IPS-18c (cell line): ENCODE data around the gene CTXN3.

ENCODE experiments used
- H3K4me3 ChIP-seq: 2 replicates; pipeline ENCODE4 v1.7.0; 2013; ENCODE audit warnings: low read depth, mild to moderate bottlenecking, low read length, moderate library complexity; ENCODE audit not compliant: insufficient read depth
- H3K9me3 ChIP-seq: one replicate; pipeline ENCODE4 v1.6.1; 2013; ENCODE audit warnings: mild to moderate bottlenecking, low read length, moderate library complexity; ENCODE audit not compliant: control insufficient read depth, insufficient read depth

CTXN3 gene

DNA sequence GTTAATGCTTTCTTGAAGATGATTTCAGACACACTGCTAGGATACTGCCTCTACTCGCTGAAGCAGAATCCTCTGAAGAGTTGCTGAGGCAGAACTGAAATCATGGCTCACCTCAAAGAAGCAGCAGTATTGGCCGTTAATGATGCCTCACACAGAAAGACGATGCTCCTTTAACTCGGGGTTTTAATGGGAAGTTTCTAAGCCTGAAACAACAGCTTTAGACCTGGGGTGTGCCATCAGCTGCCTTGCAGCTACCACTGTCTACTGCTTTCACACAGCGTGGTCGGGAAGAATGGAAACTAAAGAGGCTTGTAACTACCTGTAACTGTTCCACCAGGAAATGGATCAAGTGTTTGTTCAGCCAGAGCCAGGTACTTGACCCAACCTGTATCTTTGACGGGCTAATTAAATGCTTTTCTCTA is at the start of gene CTXN3:
Gene CTXN3 (plus strand): TSS at position 65 of the 422 bp plus-strand sequence. CDS start 8,440 bp downstream, outside the sequence.
- Histone ChIP-seq H3K9me3 (no peaks in the 10 kb centered on the region), H3K4me3 (no peak within 1 kb of the TSS)

DNA sequence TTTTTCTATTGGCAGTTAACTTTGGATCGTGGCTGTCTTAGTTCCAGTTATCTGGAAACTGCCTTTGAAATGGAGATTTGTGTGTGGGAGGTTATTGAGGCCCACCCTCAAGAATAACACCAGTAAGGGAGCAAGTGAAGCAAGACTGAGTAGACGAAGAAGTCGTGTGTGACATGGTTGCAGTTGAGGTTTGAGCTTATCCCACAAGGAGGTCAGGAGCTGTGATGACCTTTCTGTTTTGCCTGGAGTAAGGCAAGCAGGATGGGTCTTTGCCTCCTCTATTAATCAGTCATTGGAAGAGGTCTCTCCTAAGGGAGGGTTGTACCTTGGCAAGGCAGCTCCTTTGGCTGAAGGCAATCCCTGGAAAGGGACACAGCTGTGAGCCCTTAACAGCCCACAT is 49.6 kb upstream of the CTXN3 start:
- no peak overlapping the region for H3K4me3 ChIP-seq
- H3K9me3 ChIP-seq = no peaks in the 10 kb centered on the region

DNA sequence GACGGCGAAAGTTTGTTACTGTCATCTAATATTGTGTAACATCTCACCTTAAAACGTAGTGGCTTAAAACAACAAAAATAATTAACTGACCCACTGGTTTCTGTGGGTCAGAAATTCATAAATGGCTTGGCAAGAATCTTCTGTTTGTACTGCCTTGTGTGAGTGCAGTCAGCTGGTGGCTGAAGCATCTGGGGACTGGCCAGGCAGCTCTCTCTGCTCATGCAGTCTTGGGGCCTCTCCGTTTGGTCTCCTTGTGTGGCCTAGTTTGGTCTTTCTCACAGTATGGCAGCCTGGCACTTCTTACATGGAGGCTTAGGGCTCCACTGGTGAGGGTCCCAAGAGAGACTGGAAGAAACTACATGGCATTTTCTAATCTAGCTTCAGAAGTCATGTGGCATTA is 49.0 kb upstream of the CTXN3 start:
- Histone ChIP-seq H3K9me3 (no peaks in the 10 kb centered on the region), H3K4me3 (no peak overlapping the region)

DNA sequence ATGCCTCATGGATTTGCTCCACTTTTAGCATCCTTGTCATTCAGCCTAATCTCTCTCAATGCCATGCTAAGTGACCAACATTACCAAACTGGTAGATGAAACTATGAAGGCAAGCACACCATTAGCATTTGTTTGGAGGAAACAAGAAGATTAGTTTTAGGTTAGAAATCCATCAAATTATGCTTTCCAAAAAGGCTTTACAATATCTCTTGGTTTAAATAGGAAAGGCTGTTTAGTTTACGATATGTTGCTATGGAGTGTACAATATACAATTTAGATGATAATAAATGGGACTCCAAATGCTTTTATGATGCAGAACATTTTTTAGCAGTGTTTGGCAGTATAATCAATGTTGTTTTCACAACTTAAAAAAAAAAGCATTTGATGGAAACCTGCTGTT is 47.8 kb upstream of the CTXN3 start:
- Histone ChIP-seq H3K4me3 (no peak overlapping the region), H3K9me3 (no peaks in the 10 kb centered on the region)

DNA sequence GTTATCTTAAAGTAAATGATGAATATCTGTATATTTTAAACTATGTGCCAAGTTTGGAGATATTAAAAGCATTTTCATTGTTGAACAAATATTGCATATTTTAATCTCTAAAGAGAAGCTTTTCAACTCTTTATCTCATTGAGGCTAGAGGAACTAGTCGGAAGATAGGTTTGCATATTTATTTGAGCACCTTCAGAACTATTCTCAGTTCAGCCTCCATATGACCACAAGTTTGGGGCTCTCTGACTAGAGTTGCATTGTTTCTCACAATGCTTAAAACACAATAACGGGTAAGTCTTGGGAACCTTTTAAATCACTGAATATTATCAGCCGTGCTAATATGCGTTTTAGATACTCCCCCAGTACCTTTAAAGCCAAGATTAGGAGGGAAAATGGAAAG is 47.3 kb upstream of the CTXN3 start:
- H3K9me3 ChIP-seq = no peaks in the 10 kb centered on the region

DNA sequence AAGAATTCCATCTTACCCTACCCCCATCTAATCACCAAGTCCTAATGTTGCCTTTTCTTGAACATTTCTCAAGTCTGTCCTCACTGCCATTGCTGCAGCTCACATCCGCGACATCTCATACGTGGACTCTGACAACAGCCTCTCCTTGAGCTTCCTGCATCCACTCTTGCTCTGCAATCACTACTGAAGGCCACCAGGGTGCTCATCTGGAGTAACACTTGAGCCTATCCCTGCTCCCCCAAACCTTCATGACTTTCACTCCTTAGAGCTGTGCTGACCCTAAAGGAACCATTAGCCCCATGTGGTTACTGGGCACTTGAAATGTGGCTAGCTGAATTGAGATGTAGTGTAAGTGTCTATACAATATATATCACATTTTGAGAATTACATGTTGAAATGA is 46.4 kb upstream of the CTXN3 start:
- Histone ChIP-seq H3K9me3 (no peaks in the 10 kb centered on the region), H3K4me3 (no peak overlapping the region)

More for the DNA sequence above, 47.3 kb upstream of the CTXN3 start:
- no peak overlapping the region for H3K4me3 ChIP-seq

DNA sequence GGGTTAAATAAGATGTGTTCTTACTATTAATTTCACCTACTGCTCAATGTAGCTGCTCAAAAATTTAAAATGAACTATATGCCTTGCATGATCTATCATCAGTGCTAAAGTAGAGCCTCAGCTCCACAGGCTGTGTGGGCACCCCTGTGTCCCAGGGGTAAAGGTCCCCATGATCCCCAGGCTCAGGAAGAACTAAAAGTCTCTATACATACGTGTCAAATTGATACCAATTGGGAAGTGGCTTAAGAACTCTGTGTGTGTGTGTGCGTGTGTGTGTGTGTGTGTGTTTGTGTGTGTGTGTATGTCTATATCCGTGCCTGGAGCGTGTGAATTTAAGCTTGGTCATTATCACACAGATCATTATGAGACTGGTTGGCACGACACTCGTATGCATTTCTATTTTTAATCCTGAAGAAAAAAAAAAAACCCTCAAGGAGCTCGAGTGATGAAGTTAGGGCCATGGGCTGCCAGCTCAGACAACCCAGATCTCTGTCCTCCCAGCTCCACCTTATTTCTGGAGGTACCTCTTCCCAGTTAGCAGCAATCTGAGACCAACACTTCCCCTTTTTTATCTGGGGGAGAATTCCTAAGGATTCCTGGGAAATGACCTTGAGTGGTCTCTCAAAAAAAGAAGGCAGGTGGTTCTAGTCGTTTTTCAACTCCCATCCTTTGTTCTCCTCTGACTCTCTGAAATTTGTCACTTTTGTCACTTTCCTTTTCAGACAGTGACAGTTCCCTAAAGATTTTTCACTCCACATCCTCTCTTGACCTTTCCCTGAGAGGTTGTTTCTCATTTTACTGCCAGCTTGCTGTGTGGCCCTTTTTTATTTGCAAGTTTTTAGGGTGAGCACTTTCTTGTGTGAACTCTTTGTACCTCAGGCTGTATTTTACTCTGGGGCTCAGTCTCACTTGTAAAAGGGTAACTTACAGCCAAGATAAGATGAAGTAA is 45.7 kb upstream of the CTXN3 start:
- H3K4me3 ChIP-seq = no peak overlapping the region
- H3K9me3 ChIP-seq = no peaks in the 10 kb centered on the region

DNA sequence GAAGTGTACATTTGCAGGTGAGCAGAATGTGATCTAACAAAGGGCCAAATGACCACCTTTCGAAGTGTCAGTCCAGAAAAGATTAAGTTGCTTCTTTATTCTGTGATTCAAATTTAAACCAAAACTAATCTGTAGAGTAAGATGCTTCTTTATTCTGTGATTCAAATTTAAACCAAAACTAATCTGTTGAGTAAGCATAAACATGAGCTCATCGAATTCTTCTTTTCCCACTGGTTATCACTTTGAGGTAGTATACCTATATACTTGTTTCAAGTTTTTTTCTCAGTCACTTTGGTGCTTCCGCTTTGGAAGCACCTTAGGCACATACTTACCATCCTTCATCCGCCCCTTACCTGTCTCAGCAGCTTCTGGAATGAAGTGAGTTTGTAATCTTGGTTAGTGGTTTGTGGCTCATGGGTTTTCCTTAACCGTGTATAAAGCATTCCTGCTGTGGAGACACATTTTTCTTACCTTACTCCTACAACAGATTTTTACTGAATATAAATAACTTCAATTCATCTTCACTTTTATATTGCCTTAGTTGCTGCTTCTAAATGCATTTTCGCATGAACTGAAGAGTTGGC is 40.7 kb upstream of the CTXN3 start:
- no peaks in the 10 kb centered on the region for H3K9me3 ChIP-seq
- no peak overlapping the region for H3K4me3 ChIP-seq

DNA sequence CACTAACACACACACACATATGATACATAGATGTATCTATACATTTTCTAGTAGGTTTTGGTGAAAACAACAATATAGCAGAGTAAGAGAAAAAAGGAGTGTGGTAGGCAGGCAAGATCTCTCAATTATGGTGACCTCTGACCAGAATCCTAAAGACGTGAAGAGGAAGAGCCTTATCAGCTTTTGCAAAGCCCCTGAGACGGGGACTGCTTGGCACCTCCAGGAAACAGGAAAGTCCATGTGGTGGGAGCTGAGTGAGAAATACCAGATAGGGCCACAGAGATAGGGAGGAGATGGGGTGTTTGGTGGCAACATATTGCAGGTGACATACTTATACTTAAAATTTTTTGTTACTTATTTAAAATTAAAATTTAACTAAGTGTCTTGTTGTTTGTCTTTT is 39.9 kb upstream of the CTXN3 start:
- H3K9me3 ChIP-seq = no peaks in the 10 kb centered on the region
- H3K4me3 ChIP-seq = no peak overlapping the region

DNA sequence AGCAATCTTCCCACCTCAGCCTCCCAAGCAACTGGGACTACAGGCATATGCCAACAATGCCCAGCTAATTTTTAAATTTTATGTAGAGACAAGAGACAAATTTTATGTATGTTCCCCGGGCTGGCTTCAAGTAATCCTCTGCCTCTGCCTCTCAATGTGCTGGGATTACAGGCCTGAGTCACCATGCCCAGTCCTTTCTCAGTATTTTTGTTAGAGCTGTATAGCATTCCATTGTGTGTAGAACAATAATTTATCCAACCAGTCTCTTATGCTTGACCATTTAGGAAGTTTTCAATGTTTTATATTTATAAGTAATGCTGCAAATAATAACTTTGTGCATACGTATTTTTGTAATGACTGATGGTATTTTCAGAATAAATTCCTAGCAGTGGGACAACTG is 38.9 kb upstream of the CTXN3 start:
- H3K9me3 ChIP-seq = no peaks in the 10 kb centered on the region
- no peak overlapping the region for H3K4me3 ChIP-seq

DNA sequence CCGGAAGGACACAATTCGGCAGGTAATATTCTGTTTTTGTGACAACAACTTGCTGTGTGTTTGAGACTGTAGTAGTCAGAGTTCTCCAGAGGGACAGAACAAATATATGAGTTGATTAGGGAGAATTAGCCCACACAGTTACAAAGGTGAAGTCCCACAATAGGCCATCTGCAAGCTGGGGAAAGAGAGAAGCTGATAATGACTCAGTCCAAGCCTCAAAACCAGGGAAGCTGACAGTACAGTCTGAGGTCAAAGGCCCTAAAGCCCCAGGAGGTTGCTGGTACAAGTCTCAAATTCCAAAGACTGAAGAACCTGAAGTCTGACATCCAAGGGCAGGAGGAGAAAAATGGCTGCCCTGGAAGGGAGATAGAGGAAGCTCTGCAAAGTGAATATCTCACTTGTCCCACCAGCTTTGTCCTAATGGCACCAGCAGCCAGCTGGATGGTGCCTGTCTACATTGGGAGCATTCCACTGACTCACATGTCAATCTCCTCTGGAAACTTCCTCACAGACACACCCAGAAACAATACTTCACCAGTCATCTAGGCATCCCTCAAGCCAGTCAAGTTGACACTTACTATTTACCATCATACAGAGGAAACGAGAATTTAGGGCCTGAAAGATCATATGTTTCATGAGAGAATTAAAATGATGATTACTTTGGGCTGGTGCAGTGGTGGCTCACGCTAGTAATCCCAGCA is 36.3 kb upstream of the CTXN3 start:
- no peaks in the 10 kb centered on the region for H3K9me3 ChIP-seq
- H3K4me3 ChIP-seq = no peak overlapping the region

DNA sequence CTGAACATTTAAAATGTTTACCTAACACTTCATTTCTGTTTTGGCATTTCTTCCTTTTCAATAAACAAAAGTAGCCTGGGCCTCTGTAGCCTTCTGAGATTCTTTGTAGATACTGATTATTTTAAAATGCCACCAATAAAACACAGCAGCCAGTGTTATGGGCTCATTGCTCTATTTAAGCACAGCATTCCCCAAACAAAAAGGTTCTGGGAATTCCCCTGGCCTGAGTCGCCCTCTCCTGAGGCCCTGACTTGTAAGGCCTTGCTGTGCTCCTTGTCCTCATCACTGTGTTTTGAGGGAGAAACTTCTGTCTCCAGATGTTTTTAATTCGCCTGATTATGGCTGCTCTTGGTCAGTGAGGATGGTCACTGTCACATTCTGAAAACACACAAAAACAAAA is 33.0 kb upstream of the CTXN3 start:
- no peak overlapping the region for H3K4me3 ChIP-seq

DNA sequence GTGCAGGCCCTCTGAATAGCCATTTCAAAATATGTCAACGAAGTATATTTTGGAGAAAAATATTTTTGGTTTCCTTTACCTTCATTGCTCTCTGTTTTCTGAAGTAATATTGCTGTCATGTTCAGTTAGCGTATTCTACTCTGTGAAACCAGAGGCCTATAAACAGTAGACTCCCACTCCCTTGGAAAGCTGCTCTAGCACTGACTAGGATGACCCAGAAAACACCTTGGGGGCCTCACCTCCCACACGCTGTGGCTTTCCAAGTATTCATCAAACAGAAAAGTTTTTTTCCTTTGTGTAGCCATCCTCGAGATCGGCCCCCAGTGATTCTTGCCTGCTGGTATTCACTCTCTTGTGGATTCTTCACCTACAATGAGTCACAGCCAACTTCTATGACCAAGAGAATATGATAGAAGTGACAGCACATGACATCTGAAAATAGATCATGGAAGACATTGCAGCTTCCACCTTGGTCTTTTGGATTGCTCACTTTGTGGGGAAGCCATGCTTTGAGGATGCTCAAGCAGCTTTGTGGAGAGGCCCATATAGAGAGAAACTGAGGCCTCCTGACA is 28.9 kb upstream of the CTXN3 start:
- no peaks in the 10 kb centered on the region for H3K9me3 ChIP-seq
- H3K4me3 ChIP-seq = no peak overlapping the region

More for the DNA sequence above, 33.0 kb upstream of the CTXN3 start:
- H3K9me3 ChIP-seq = no peaks in the 10 kb centered on the region

DNA sequence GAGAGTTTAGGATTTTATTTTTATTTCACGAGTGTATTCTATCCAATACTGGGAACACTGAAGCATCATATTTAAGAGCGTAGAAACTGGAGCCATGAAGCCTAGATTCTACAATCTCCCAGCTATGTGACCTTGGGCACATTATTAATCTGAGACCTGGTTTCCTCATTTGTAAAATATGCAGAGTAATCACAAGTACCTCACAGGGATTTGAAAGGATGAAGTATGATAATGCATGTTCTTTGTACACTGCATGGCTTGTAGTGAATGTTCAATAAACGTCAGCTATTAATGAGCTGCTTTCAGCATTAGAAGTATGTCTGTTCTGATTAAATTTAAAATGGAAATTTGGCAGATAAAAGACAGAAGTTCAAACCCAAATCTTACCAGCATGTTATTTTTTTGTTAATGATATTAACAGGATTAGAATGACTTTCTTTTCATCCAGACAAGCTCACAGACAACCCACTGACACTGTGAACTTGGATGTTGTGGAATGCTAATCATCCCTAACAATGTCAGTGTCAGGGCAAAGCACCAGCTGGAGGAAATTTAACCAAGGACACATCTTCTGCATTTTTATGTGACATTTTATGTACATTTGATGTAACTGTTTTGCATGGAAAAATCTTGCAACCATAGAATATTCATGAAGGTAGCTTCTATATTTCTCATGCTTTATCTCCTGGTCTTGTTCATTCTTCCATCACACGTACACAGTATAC is 27.1 kb upstream of the CTXN3 start:
- H3K4me3 ChIP-seq = no peak overlapping the region
- H3K9me3 ChIP-seq = no peaks in the 10 kb centered on the region

DNA sequence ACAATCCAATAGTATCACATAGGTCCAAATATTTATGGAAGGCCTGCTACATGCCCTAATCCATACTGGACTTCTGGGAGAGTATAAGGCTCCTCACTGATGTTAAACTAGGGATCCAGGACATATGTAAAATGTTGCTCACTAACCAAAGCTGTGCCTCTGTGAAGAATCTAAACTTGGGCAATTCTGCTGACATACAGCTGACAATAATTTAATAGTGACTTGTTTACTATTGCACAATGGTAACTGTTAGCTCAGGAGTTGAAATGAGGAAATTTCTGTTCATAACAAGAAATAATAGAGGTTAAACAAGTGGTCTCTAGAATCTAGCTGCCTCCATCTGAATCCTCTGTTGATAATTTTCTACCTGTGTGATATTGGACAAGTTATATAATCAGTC is 14.9 kb upstream of the CTXN3 start:
- Histone ChIP-seq H3K9me3 (no peaks in the 10 kb centered on the region), H3K4me3 (no peak overlapping the region)

DNA sequence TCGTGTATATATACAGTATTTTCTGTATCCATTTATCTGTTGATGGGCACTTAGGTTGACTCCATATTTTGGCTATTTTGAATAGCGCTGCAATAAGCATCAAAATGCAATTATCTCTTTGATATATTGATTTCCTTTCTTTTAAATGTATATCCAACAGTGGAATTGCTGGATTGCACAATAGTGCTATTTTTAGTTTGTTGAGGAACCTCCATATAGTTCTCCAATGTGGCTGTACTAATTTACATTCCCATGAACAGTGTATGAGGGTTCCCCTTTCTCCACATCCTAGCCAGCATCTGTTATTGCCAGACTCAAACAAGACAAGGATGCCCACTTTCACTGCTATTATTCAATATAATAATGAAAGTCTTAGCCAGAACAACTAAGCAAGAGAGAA is 9.1 kb upstream of the CTXN3 start:
- H3K4me3 ChIP-seq = no peak overlapping the region
- H3K9me3 ChIP-seq = no peaks in the 10 kb centered on the region

DNA sequence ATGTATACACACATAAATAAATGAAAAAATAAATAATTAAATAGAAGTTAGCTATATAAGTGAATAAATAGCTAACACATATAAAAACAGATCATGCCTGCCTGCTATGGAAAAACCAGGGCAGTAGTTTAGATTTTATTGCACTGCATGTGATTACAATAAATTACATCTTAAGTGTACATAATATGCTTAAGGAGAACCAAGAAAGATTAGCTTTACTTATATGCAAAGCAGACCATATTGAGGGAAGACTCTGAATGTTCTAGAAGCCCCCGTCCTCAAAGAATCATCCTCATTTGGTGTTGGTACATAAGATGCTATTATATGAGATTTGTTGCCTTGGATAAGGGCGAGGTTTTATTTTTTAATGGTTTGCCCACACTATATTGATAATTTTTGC is 5.9 kb upstream of the CTXN3 start:
- Histone ChIP-seq H3K9me3 (no peaks in the 10 kb centered on the region), H3K4me3 (no peak overlapping the region)
